GM23338 (cell line): Measurements from ENCODE around the gene SCLY. TPM values are rescaled to one million over a fixed set of nuclear protein-coding genes. Genes with fewer than 3 reads are reported as not detected.

Experiments
- ATAC-seq: fragments of 200-7000 bp; cut with Tn5 transposase; 3 replicates; pipeline ENCODE4 v1.9.1; 2020
- DNase-seq: peaks from one replicate; pipeline ENCODE4 v3.0.0-alpha.2; 2015; ENCODE audit warnings: low spot score
- H2AFZ ChIP-seq: fragments of 200-600 bp; sonication (generic); 2 replicates; pipeline ENCODE4 v1.8.0; 2016; ENCODE audit warnings: antibody characterized with exemption, mild to moderate bottlenecking, moderate library complexity
- H3F3A ChIP-seq: fragments of 200-600 bp; sonication (generic); replicated peaks from 2 replicates; pipeline ENCODE4 v1.8.0; 2017; ENCODE audit warnings: antibody characterized with exemption, mixed run types, low read depth
- H3K27ac ChIP-seq: fragments of 200-600 bp; sonication (generic); 2 replicates; pipeline ENCODE4 v1.6.1; 2016; ENCODE audit warnings: low read depth
- H3K27me3 ChIP-seq: fragments of 200-600 bp; sonication (generic); 2 replicates; pipeline ENCODE4 v1.8.0; 2016; ENCODE audit warnings: mild to moderate bottlenecking, mixed run types, moderate library complexity; ENCODE audit not compliant: insufficient read depth
- H3K36me3 ChIP-seq: fragments of 200-600 bp; sonication (generic); 2 replicates; pipeline ENCODE4 v1.8.0; 2016; ENCODE audit warnings: mild to moderate bottlenecking; ENCODE audit not compliant: insufficient read depth
- H3K4me1 ChIP-seq: fragments of 200-600 bp; sonication (generic); 2 replicates; pipeline ENCODE4 v1.8.0; 2016; ENCODE audit warnings: mild to moderate bottlenecking, moderate library complexity; ENCODE audit not compliant: insufficient read depth
- H3K4me2 ChIP-seq: fragments of 200-600 bp; sonication (generic); 2 replicates; pipeline ENCODE4 v1.7.1; 2017; ENCODE audit warnings: mixed run types
- H3K4me3 ChIP-seq: fragments of 200-600 bp; sonication (generic); 2 replicates; pipeline ENCODE4 v1.6.1; 2016; ENCODE audit warnings: mixed run types
- H3K79me2 ChIP-seq: fragments of 200-600 bp; sonication (generic); replicated peaks from 2 replicates; pipeline ENCODE4 v1.8.0; 2017; ENCODE audit warnings: mild to moderate bottlenecking; ENCODE audit not compliant: insufficient read depth
- H3K9me2 ChIP-seq: fragments of 200-600 bp; sonication (generic); 2 replicates; pipeline ENCODE4 v1.8.0; 2017; ENCODE audit not compliant: insufficient read depth
- H4K20me1 ChIP-seq: fragments of 200-600 bp; sonication (generic); replicated peaks from 2 replicates; pipeline ENCODE4 v1.8.0; 2017; ENCODE audit warnings: mild to moderate bottlenecking; ENCODE audit not compliant: insufficient read depth
- H3K27ac Mint-ChIP-seq: 2 replicates; pipeline ENCODE4 v1.8.0; 2020; ENCODE audit warnings: inconsistent platforms, mild to moderate bottlenecking, moderate library complexity, mixed read lengths
- H3K27me3 Mint-ChIP-seq: 3 replicates; pipeline ENCODE4 v1.8.0; 2022; ENCODE audit warnings: low read depth, mild to moderate bottlenecking, moderate library complexity, mixed read lengths, inconsistent platforms; ENCODE audit not compliant: insufficient read depth, poor library complexity
- H3K36me3 Mint-ChIP-seq: 3 replicates; pipeline ENCODE4 v1.8.0; 2021; ENCODE audit warnings: low read depth, mild to moderate bottlenecking, inconsistent platforms, moderate library complexity, mixed read lengths
- H3K4me1 Mint-ChIP-seq: 3 replicates; pipeline ENCODE4 v1.8.0; 2020; ENCODE audit warnings: mild to moderate bottlenecking, inconsistent platforms, mixed read lengths
- H3K4me3 Mint-ChIP-seq: 3 replicates; pipeline ENCODE4 v1.8.0; 2021; ENCODE audit warnings: moderate library complexity, mild to moderate bottlenecking, inconsistent platforms, mixed read lengths
- H3K9me3 Mint-ChIP-seq: 3 replicates; pipeline ENCODE4 v1.8.0; 2020; ENCODE audit warnings: moderate library complexity, mild to moderate bottlenecking, inconsistent platforms, mixed read lengths
- CREB1 ChIP-seq: fragments of 250-450 bp; sonication (Bioruptor Pico); IDR thresholded peaks from 2 replicates; pipeline ENCODE4 v1.5.0; 2020; ENCODE audit warnings: low read depth, mild to moderate bottlenecking, moderate library complexity
- EZH2 ChIP-seq: fragments of 200-600 bp; sonication (generic); IDR thresholded peaks from one replicate; pipeline ENCODE4 v1.8.0; 2017; ENCODE audit warnings: antibody characterized with exemption, mild to moderate bottlenecking, low read depth; ENCODE audit not compliant: unreplicated experiment
- EZH2phosphoT487 ChIP-seq: fragments of 200-600 bp; sonication (generic); IDR thresholded peaks from one replicate; pipeline ENCODE4 v1.8.1; 2018; ENCODE audit warnings: antibody characterized with exemption; ENCODE audit not compliant: unreplicated experiment
- JUNB ChIP-seq: IDR thresholded peaks from one replicate; pipeline ENCODE4 v1.6.1; 2016; ENCODE audit warnings: antibody characterized with exemption; ENCODE audit not compliant: unreplicated experiment
- NANOG ChIP-seq: IDR thresholded peaks from 2 replicates; pipeline ENCODE4 v1.6.1; 2016; ENCODE audit warnings: antibody characterized with exemption, borderline replicate concordance
- POLR2AphosphoS5 ChIP-seq: IDR thresholded peaks from 2 replicates; pipeline ENCODE4 v1.6.1; 2016; ENCODE audit warnings: antibody characterized with exemption, low read depth
- STAT1 ChIP-seq: IDR thresholded peaks from one replicate; pipeline ENCODE4 v1.6.1; 2016; ENCODE audit warnings: antibody characterized with exemption; ENCODE audit not compliant: unreplicated experiment
- ZNF114 ChIP-seq: fragments of 250-450 bp; sonication (Bioruptor Pico); IDR thresholded peaks from 2 replicates; pipeline ENCODE4 v1.5.0; 2020; ENCODE audit warnings: mild to moderate bottlenecking, moderate library complexity
- ZNF331 ChIP-seq: fragments of 250-450 bp; sonication (Bioruptor Pico); IDR thresholded peaks from 2 replicates; pipeline ENCODE4 v1.5.0; 2020; ENCODE audit warnings: low read depth, mild to moderate bottlenecking, moderate library complexity
- polyA plus RNA-seq: library from polyadenylated mRNA; unstranded; fragments of >200 nt; fragmentation: Nextera tagmentation; extraction: Ambion mirVana; gene quantifications from 2 replicates; pipeline ENCODE4 v1.2.1, GENCODE V29; 2016
- total RNA-seq: library from RNA; depleted of rRNA; stranded (reverse); fragments of >200 nt; shearing (Covaris generic); gene quantifications from 2 replicates; pipeline ENCODE4 v1.2.3, GENCODE V29; 2014
- TF ChIP-seq, protein P1 (sequence below): IDR thresholded peaks from 2 replicates; pipeline ENCODE4 v1.6.1; 2016; ENCODE audit warnings: antibody characterized with exemption
- TF ChIP-seq, protein P2 (sequence below), 2 experiments: fragments of 200-600 bp in 1 of 2; sonication (generic) in 1 of 2; conservative IDR thresholded peaks; 2 replicates each; pipeline versions ENCODE4 v1.5.1 to v1.6.1; 2016 to 2017; ENCODE audit warnings: antibody characterized with exemption in 2 of 2, low read depth in 2 of 2, mild to moderate bottlenecking in 2 of 2, moderate library complexity in 1 of 2

SCLY gene
- total and polyA plus RNA-seq, 2 experiments from 2014 or later: 57.2 to 80.3 TPM

DNA sequence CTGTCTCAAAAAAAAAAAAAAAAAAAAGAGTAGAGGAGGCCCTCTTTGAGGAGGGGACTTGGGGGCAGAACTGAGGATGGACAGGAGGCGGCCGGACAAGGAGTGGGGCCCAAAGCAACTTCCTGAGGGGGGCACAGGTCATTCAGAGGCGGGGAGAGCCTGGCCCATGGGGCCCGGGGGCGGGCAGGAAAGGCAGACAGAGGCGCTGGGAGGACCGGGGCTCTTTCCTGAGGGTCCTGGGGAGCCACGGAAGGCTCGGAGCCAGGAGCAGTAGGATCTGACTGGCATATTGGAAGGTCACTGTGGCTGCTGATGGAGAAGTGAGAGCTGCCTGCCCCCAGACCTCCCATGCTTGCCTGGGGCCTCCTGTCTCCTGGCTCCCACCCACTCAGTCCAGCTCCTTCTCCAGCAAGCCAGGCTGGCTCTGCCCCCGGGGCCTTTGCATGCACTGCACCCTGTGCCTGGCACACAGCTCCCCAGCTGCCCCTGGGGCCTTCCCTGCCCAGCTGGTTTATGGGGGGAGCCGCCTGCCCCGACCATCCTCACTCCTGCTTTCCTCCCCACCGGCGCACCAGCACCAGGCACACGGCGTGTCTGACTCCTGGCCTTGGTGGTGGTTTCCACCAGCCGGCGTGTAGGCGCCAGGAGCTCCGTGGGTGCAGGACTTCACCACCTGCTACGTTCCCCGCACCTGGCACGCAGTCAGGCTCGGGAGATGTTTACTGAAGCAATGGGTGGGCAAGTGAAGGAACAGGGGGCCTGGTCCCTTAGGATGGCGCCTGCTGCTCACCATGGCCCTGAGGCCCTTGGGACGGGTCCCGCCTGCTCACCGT is 44.9 kb downstream of the SCLY start:
- Histone ChIP-seq H3K36me3 (no peaks in the 10 kb centered on the region), H3K79me2 (no peaks in the 10 kb centered on the region), H3F3A (no peaks in the 10 kb centered on the region), H3K27me3 (no peaks in the 10 kb centered on the region), H3K4me1 (peaks cover 13% of the 10 kb centered on the region), H3K9me2 (no peaks in the 10 kb centered on the region), H3K27ac (no peak overlapping the region), H3K4me2 (no peak overlapping the region), H4K20me1 (no peaks in the 10 kb centered on the region), H2AFZ (0 out of 2 replicates have a peak overlapping the region, but pooled peaks have one; percentile 80), H3K4me3 (no peak overlapping the region)
- Mint-ChIP-seq H3K36me3 (no peaks in the 10 kb centered on the region), H3K27ac (no peak overlapping the region), H3K9me3 (no peaks in the 10 kb centered on the region), H3K4me1 (peaks cover 29% of the 10 kb centered on the region), H3K4me3 (no peak overlapping the region), H3K27me3 (peaks cover 17% of the 10 kb centered on the region)
- DNase-seq (no peak), ATAC-seq (no peak)
- TF ChIP-seq ZNF114 (CRISPR knock-in tag) (no peak), EZH2phosphoT487 (no peak), CREB1 (no peak), ZNF331 (CRISPR knock-in tag) (no peak), POLR2AphosphoS5 (no peak), NANOG (no peak), STAT1 (no peak), JUNB (no peak)
- TF ChIP-seq, protein P1, sequence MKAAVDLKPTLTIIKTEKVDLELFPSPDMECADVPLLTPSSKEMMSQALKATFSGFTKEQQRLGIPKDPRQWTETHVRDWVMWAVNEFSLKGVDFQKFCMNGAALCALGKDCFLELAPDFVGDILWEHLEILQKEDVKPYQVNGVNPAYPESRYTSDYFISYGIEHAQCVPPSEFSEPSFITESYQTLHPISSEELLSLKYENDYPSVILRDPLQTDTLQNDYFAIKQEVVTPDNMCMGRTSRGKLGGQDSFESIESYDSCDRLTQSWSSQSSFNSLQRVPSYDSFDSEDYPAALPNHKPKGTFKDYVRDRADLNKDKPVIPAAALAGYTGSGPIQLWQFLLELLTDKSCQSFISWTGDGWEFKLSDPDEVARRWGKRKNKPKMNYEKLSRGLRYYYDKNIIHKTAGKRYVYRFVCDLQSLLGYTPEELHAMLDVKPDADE: no peak
- TF ChIP-seq, protein P2, sequence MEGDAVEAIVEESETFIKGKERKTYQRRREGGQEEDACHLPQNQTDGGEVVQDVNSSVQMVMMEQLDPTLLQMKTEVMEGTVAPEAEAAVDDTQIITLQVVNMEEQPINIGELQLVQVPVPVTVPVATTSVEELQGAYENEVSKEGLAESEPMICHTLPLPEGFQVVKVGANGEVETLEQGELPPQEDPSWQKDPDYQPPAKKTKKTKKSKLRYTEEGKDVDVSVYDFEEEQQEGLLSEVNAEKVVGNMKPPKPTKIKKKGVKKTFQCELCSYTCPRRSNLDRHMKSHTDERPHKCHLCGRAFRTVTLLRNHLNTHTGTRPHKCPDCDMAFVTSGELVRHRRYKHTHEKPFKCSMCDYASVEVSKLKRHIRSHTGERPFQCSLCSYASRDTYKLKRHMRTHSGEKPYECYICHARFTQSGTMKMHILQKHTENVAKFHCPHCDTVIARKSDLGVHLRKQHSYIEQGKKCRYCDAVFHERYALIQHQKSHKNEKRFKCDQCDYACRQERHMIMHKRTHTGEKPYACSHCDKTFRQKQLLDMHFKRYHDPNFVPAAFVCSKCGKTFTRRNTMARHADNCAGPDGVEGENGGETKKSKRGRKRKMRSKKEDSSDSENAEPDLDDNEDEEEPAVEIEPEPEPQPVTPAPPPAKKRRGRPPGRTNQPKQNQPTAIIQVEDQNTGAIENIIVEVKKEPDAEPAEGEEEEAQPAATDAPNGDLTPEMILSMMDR (conservative IDR thresholded peaks at IDR 0.05; ENCODE audit: low read depth in 2 of 2): no peak

DNA sequence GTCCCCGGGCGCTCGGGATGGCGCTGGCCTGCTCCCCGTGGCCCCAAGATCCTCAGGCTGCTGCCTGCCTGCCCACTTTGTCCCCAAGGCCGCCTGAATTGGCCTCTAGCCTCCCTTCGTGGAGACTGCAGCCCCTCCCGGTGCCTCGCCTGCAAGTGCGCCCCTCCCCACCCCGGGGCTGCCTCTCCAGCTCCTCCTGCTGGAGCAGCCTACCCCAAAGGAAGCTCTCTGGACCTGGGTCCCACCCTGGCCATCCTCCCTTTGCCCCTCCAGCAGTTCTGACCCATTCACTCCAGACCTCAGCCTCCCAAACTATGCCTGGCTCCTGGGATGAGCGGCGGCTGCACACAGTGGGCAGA is 45.5 kb downstream of the SCLY start:
- Histone ChIP-seq H3K27me3 (no peaks in the 10 kb centered on the region), H3K4me2 (no peak overlapping the region), H3K9me2 (no peaks in the 10 kb centered on the region), H3K4me3 (no peak overlapping the region), H3K79me2 (no peaks in the 10 kb centered on the region), H3K36me3 (no peaks in the 10 kb centered on the region; the same call in 1 of the 2 replicates), H3K4me1 (peaks cover 13% of the 10 kb centered on the region), H2AFZ (peak overlapping the region; percentile 80; the same call in 1 of the 2 replicates), H3K27ac (no peak overlapping the region), H4K20me1 (no peaks in the 10 kb centered on the region), H3F3A (no peaks in the 10 kb centered on the region)
- ATAC-seq: peak; percentile 56
- Mint-ChIP-seq H3K27me3 (peaks cover 15% of the 10 kb centered on the region), H3K27ac (no peak overlapping the region), H3K36me3 (no peaks in the 10 kb centered on the region), H3K4me1 (peaks cover 25% of the 10 kb centered on the region), H3K9me3 (no peaks in the 10 kb centered on the region), H3K4me3 (no peak overlapping the region)
- TF ChIP-seq EZH2 (no peak), NANOG (no peak)
- TF ChIP-seq, protein P2 (conservative IDR thresholded peaks at IDR 0.05; ENCODE audit: low read depth in 2 of 2): peak; percentile 39 to 66
- DNase-seq: peak; percentile 56
